NCI-H1436 treated with DMSO at 0.1 percent for 48 hours (cell line): Measurements from ENCODE around the gene NDUFB1.
A peak's percentile ranks its signal among the peaks of the same experiment; 100 is the strongest.

Source experiments
- DNase-seq: peaks from one replicate; lab custom pipeline; 2025; lab: John Stamatoyannopoulos, UW

The NDUFB1 gene

DNA sequence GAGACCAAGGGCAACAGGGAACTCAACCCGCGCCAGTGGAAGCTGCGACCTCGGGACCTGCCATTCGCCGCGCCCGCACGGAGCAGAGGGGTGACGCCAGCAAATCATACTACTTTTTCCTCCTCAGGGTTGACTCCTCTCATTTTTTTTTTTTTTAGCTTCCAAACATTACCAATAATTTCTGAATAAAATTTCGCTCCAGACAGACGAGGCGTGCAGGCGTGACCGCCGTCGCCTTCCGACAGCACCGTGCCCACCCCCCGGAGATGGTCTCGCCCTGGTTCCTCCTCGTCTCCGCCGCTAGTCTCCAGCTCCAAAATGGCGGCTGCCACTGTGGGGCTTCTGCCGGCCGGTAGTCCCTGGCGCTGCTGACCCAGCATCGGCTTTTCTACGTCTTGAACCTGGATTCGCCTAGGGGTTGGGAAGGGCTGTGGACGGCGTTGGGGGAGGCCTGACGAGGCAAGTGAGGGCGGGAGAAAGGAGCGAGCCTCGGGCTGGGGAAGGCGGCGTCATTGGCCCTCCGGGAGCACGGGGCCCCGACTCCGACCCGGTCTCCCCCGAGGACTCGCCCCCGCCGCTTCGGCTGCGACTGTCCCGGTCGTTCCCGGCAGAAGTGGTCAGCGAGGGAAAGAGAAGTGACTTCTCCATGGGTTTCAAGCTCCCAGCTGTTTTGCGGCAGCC lies at the start of gene NDUFB1, which contains the start of gene CPSF2:
TSS of gene NDUFB1 (minus strand) at position 37 of the 681 bp plus-strand sequence. CDS start 4,069 bp downstream, outside the sequence.
TSS of gene CPSF2 (plus strand) at position 300 of the 681 bp plus-strand sequence. CDS start 9,016 bp downstream, outside the sequence.
- DNase-seq: no peak

DNA sequence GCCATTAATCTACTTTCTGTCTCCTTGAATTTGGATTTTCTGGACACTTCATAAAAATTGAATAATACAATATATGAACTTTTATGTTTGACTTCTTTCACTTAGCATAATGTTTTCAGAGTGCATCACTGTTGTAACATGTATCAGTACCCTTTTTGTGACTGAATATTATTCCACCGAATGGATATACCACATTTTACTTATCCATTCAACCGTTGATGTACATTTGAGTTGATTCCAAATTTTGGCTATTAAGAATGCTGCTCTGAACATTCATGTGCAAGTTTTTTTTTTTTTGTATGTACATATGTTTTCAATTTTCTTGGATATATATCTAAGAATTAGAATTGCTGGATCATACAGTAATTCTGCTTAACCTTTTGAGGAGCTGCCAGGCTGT lies 43.5 kb upstream of the NDUFB1 start:
- DNase-seq: no peak

DNA sequence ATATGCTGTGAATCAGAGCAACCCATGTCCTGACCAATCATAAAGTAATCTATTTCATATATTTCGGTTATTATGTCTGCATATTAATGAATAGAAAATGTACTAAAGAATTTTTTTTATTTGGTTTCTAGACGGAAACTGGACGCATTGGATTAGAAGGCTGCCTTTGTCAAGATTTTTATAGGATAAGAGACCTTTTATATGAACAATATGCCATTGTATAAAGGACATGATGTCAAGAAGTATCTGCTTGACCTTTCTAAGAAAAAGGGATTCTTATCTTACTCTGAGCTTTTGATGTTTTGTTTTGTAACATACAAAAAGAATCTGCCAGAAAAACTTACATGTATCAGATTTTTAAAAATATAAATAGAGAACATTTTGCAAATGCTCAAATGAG lies 40.0 kb upstream of the NDUFB1 start:
- no peak for DNase-seq

DNA sequence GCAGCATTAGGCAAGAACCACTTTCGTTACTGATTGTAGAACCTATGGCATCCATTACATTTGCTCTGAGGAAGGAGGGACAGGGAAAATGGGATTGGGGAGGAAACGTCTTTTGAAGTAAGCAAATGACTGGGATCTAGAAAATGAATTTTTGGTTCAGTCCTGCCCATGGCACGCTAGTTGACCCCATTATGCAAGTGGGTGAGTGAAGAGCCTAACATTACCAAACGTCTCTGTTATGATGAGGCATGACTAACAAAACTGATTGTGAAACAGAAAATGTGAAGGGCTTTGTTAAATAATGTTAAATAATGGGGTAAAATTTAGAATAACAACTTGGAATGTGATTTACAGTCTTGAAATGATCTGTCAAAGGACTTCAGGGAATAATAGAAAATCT lies 39.1 kb upstream of the NDUFB1 start:
- no peak for DNase-seq

DNA sequence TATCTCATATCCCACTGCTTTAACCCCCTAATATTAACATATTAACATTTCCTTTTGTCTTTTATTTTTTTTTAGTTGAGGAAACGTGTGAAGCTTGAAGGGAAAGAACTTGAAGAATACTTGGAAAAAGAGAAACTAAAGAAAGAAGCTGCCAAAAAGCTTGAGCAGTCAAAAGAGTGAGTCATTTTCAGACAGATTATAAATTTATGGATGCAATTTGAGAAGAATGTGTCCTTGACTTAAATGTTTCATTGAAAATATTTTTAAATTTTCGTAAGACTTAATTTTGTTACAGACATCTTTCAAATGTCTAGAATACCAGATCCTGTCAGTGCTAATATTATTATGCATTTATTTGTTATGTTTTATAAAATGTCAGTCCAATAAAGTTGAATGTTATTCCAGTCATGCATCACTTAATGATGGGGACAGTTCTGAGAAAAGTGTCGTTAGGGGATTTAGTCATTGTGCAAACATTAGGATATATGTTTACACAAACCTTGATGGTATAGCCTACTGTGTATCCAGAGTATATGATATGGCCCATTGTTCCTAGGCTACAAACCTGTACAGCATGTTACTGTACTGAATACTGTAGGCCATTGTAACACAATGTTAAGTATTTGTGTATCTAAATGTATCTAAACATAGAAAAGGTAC lies 32.9 kb upstream of the NDUFB1 start:
- DNase-seq: no peak

DNA sequence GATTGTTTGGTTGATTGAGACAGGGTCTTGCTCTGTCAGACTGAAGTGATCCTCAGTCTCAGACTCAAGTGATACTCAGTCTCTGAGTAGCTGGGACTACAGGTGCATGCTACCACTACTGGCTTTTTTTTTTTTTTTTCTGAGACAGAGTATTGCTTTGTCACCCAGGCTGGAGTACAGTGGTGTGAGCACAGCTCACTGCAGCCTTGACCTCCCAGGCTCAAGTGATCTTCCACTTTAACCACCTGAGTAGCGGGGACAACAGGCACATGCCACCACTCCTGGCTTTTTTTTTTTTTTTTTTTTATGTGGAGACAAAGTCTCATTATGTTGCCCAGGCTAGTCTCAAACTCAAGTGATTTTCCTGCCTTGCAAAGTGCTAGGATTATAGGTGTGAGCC lies 32.1 kb upstream of the NDUFB1 start:
- DNase-seq: no peak

DNA sequence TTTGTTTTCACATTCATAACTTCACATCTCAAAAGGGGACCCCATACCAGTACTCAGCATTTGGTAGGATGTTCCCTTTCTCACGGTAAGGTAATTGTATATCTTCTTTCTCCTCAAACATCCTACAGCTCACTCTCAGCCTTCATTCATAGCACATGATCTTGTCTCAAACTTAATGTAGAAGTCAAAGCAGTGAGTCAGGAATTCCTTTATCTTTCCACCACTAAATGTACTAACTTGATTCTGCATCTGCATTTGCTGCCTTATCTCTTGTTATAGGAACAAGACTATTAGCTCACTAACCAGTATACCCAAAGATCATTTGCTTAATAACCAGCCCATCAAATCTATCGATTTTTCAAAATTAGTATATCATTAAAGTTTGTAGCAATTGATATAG lies 23.2 kb upstream of the NDUFB1 start:
- DNase-seq: no peak

DNA sequence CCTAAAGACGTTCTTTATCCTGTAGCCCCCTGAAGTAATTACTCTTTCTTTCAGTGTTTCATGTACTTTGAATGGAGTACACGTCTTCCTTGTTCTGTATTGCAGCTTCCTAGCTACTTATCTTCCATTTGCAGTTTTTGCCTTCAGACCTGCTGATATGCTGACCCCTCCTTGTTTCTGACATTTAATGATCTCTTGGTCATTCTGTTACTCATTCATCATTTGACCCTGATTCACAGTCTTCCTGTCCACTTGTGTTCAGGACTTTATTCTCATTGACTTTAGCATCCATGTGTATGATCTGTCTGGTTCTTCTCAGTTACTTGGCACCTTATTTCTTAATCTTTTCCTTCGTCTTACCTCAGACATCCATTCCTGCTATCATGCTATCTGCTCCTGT lies 22.5 kb upstream of the NDUFB1 start:
- no peak for DNase-seq

DNA sequence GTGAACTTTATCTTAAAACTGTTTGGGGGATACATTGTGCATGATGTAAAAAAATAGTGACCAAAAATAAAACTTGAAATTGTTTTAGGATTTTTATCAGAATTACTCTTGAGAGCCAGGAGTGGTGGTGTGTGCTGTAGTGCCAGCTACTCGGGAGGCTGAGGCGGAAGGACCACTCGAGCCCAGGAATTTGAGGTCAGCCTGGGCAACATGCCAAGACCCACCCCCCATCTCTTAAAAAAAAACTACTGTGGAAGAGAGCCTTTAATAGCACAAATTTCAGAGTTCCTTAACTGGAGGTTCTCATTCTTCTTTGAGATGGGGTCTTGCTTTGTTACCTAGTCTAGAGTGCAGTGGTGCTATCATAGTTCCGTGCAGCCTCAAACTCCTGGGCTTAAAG lies 21.8 kb upstream of the NDUFB1 start:
- no peak for DNase-seq

DNA sequence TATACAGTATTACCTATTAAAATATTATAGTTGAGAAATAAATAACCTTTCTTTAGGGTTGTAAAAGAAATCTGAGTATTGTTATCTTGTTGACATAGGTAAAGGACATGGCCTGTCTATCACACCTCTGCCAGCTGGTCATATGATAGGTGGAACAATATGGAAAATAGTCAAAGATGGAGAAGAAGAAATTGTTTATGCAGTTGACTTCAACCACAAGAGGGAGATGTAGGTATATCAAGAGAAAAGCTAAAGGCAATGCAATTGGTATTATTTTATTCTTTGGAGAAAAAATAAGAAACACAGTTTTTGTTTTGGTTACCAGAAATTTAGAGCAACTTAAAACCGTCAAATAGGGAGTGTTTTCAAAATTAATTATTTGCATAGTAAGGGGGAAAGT lies 13.8 kb upstream of the NDUFB1 start:
- no peak for DNase-seq

DNA sequence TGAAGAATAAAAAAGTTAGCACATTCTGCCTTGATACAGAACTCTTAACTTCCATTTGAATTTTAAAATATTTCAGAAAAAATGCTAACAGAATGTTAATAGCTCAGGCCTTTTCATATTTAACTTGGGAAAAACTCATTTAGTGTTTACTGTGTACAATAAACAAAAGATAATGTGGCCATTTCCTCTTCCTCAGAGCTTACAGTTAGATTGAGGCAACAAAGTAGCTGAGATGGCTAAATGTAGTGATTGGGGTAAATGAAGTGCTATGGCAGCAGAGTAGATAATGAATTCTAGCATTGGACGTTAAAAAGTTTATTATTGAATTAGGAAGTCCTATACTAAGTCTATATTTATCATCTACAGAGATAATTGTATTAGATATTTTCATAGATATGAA lies 12.9 kb upstream of the NDUFB1 start:
- DNase-seq: no peak

DNA sequence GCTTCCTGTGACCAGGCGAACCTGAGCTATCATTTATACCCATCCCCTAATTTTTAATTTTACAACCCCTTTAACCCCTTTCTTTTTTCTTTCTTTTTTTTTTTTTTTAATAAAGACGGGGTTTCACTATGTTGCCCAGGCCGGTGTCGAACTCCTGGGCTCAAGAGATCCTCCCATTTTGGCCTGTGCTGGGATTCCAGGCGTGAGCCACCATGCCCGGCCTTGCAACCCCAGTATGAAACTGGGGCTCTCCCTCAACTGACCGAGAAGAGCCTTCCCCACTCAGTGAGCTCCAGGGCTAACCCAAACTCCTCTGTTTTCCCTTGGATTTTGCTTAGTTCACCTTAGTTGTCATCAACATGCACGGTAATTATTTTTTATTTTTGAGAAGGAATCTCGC lies 1.3 kb upstream of the NDUFB1 start:
- DNase-seq: no peak

DNA sequence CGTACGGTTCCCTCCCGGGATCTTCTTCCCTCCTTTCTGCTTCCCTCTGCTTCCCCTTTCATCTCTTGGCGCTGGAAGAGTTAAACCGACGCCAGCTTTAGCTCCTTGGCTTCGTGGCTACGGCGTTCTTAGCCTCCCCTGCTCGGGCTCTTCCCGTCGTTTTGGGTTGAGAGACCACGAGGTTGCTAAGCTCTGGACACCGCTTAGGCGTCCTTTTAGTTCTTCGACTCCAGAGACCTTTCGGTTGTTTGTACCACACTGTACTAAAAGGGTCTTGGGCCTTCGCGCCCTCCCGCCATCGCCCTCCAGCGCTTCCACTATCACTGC lies 808 bp upstream of the NDUFB1 start:
- DNase-seq: no peak

DNA sequence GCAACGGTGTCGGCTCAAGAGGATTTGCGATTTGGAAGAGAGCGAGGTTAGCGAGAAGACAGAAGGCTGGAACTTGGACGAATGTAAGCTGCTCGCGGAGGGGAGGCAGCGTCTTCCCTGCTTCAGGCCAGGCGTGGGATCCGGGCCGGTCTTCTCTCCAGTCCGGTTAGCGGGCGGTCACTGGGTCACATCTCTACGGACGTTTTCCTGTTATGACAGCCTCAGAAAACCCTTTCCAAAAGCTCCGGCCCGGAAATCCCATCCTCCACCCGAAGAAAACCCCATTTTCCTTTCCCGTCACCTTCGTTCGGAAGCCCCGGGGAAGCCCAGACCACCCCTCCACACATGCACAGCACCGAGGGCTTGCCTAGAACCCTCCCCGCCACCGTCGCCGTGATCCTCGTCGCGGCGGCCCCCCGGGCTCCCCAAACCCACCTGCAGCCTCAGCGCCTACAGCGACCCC lies 268 bp downstream of the NDUFB1 start:
- no peak for DNase-seq

DNA sequence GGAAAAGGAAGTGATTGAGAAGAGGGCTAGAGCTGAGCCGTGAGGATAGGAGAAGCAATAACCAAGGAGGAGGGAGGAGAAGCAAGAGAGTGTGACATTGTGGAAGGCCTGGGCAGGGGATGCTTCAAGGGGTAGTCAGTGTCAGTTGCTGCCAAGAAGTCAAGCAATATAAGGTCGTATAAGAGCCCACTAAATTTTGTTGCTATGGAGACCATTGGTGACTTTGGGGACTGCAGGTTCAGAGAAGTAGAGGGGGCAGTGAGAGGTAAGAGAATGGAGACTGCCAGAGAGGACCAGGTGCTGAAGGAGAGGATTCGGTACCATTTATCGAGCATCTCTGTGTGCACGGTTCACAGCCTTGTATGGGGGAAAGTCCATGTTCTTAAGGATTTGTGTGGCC lies 12.0 kb downstream of the NDUFB1 start:
- no peak for DNase-seq

DNA sequence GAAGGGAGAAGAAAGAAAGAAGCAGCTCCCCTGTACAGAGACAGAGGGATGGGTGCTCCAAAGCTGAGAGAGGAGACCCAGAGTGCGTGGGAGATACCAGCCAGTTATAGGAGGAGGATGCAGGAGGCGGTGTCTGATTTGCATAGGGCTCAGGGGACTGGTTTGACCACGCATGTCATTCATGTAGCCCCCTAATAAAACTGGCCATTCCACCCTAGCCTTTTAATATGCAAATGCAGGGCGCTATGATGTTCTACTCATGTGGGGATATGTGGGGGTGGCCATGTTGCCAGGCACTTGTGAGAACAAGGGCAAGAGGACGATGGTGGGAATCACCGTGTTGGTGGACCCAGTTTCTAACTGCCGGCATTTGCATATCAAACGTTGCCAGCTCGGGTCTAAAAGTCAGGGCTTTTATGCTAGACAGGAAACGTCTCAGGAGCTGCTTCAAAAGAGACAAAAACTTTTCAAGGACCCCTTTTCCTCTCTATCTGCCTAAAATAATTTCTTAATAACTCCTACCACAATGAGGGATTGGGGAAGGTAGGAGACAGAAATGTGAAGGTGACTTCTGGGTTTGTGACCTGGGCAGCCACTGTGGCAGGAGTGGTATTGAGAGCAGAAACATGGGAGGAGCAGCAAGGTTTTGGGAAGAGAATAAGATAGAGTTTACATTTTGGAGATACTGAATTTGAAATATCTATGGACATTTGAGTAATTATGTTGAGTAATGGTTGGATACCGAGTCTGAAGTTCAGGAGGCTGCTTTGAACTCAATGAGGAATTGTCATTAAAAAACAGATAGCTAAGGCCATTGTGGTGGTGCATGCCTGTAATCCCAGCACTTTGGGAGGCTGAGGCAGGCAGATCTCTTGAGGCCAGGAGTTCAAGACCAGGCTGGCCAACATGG lies 12.9 kb downstream of the NDUFB1 start:
- no peak for DNase-seq

DNA sequence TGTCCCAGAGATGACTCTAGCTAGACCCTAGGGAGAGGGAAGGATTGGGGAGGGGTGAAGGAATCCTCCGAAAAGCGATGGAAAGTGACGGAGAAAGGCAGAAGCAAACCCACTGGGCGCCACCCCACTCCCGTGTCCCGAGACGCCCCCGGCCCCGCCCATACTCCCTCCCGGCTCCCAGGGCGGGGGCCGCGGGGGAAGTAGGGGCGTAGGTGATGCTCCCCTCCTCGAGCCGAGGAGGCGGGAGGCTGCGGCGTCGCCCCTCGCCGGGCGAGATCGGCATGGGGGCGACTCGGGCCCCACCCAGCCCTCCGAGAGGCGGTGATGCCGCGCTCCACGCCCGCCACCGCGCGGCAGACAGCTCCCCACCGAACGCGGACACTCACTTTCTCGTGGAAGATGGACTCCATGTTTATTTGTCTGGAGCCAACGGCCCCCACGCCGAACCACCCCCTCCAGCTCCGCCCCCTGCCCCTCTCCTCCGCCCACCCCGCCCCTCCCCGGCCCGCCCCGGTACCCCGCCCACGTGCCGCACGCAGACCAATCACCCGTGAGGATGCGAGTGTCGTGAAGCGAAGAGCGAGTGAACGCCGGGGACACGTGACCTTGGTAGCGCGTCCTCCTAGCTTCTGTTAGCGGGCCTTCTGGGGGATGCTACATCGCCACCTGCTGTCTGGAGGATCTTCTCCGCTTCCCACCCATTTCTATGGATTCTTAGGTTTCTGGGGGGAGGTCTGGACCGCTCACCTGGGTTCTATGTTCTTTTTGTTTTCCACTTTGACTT lies 15.2 kb downstream of the NDUFB1 start, which contains the start of gene ATXN3:
TSS of gene ATXN3 (minus strand) at position 440 of the 784 bp plus-strand sequence. CDS start at position 410, 30 bp downstream.
- peak; percentile 95 for DNase-seq

DNA sequence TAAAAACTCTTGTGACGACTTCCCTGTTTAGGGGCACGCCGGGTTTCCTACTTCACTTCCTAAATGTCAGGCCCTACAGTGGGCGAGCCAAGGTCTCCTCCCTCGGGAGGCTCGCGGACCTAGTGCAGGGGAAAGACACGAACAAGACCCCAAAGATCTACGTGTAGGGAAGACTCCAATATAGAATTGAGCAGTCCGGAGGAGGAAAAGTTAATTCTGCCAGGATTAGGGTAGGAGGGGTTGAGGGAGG lies 15.7 kb downstream of the NDUFB1 start:
- DNase-seq: no peak

DNA sequence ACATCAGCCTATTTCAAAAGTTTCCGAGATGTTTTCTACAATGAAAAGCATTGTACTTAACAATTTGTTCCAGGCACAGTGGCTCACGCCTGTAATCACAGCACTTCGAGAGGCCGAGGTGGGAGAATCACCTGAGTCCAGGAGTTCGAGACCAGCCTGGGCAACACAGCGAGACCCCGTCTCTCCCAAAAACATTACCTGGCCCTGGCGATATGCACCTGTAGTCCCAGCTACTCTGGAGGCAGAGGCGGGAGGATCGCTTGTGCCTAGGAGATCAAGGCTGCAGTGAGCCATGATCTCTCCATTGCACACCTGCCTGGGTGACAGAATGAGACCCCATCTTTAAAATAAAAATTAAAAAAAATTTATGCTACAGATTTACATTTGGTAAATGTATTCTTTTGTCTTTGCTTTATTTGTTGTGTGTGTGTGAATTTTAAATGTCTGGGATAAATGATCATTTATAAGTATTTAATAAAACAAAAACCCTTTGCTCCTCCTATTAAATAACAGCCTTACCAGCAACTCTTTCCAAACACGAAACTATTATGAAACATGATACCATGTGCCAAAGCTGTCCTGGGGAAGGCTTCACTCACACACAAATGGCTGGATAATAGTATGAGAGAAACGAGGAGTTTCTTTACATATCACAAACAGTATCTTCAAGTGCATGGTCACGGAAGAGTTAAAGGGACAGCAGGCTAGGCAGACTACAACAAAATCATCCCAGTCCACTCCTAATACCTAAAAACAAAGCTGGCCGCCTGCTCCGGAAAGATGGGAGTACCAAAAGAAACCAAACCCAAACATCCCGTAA lies 16.2 kb downstream of the NDUFB1 start:
- no peak for DNase-seq

DNA sequence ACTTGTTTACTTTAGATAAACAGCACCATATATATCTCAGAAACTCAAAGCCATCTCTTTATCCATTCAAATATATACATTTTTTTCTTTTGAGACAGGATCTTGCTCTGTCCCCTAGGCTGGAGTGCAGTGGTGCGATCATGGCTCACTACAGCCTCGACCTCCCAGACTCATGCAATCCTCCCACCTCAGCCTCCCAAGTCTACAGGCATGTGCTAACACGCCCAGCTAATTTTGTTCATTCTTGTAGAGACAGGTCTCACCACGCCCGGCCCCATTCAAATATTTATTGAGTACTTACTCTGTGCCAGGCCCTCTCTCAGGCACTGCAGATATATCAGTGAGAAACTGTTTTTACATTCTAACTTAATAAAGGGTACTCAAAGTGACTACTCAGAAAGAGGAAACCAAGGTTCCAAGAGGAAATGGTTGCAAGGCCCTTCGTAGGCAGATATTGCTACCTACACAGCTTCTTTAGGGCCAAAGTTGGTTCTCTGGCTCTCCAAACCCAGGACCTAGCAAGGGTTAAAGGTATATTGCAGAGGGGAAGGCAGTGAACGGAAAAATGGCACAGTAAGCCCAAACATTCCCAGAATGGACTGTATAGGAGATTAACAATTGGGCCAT lies 18.0 kb downstream of the NDUFB1 start:
- no peak for DNase-seq

DNA sequence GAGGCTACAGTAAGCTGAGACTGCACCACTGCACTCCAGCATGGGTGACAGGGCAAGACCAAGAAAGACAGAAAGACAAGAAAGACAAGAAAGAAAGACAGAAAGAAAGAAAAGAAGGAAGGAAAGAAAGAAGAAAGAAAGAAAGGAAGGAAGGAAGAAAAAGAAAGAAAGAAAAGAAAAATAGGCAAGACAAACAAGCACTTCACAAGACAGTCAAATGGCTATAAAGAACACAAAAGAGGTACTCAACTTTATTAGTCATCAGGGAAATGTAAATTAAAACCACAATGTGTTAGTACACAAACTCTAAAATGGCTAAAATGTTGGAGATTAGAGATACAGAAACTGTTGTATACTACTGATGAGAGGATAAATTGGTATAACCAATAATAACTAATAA lies 21.7 kb downstream of the NDUFB1 start:
- no peak for DNase-seq
